Nephron progenitor cell (in vitro differentiated cells): ENCODE measurements around the gene WDR70.
"Not testable (repeated sequence)": the region's sequence is repeated elsewhere in the genome, so short reads cannot be mapped to it uniquely, and the experiment has no call there.

Experiments used
- DNase-seq: peaks from one replicate; pipeline ENCODE4 v3.0.0; 2021
- H3K27ac Mint-ChIP-seq: 2 replicates; pipeline ENCODE4 v1.8.0; 2021; ENCODE audit warnings: mild to moderate bottlenecking, moderate library complexity, mixed read lengths
- H3K27me3 Mint-ChIP-seq: 2 replicates; pipeline ENCODE4 v1.8.0; 2021; ENCODE audit warnings: mild to moderate bottlenecking, low read depth, mixed read lengths; ENCODE audit not compliant: poor library complexity
- H3K36me3 Mint-ChIP-seq: 2 replicates; pipeline ENCODE4 v1.8.0; 2021; ENCODE audit warnings: low read depth, mixed read lengths
- H3K4me1 Mint-ChIP-seq: 2 replicates; pipeline ENCODE4 v1.8.0; 2021; ENCODE audit warnings: mixed read lengths
- H3K4me3 Mint-ChIP-seq: 2 replicates; pipeline ENCODE4 v1.8.0; 2021; ENCODE audit warnings: mild to moderate bottlenecking, moderate library complexity, mixed read lengths
- H3K9me3 Mint-ChIP-seq: 2 replicates; pipeline ENCODE4 v1.8.0; 2021; ENCODE audit warnings: mild to moderate bottlenecking, moderate library complexity, mixed read lengths
- CTCF ChIP-seq: fragments of 200-600 bp; sonication (generic); IDR thresholded peaks from 2 replicates; pipeline ENCODE4 v1.5.0; 2021; ENCODE audit warnings: antibody characterized with exemption

WDR70 gene

GRCh38 chr5:37667846-37668245 is 288.7 kb downstream of the WDR70 start:
- Mint-ChIP-seq H3K4me3 (no peak overlapping the region), H3K9me3 (peaks cover 6% of the 10 kb centered on the region), H3K36me3 (peaks cover 10% of the 10 kb centered on the region), H3K27ac (no peak overlapping the region), H3K4me1 (peaks cover 6% of the 10 kb centered on the region), H3K27me3 (peaks cover 4% of the 10 kb centered on the region)
- no peak for DNase-seq
- no peak for TF ChIP-seq CTCF

- Mint-ChIP-seq H3K9me3 (peaks cover 6% of the 10 kb centered on the region), H3K36me3 (peaks cover 10% of the 10 kb centered on the region), H3K27ac (no peak overlapping the region), H3K4me1 (peaks cover 6% of the 10 kb centered on the region), H3K4me3 (no peak overlapping the region), H3K27me3 (peaks cover 4% of the 10 kb centered on the region)
- DNase-seq, result no peak
- no peak for TF ChIP-seq CTCF
These were observed 289.5 kb downstream of the WDR70 start for GRCh38 chr5:37668524-37669047.

GRCh38 chr5:37672118-37672588 is 293.0 kb downstream of the WDR70 start:
- not testable (repeated sequence) for H3K27ac Mint-ChIP-seq, DNase-seq, H3K4me3 Mint-ChIP-seq, H3K27me3 Mint-ChIP-seq, H3K4me1 Mint-ChIP-seq
- Mint-ChIP-seq H3K36me3 (peaks cover 16% of the 10 kb centered on the region), H3K9me3 (peaks cover 21% of the 10 kb centered on the region)

GRCh38 chr5:37674361-37674760 is 295.2 kb downstream of the WDR70 start:
- H3K27me3 Mint-ChIP-seq, H3K4me1 Mint-ChIP-seq, H3K27ac Mint-ChIP-seq, H3K4me3 Mint-ChIP-seq, DNase-seq: not testable (repeated sequence)
- Mint-ChIP-seq H3K36me3 (peaks cover 19% of the 10 kb centered on the region), H3K9me3 (peaks cover 34% of the 10 kb centered on the region)

GRCh38 chr5:37679326-37679725 is 300.2 kb downstream of the WDR70 start:
- peaks cover 55% of the 10 kb centered on the region for H3K36me3 Mint-ChIP-seq
- not testable (repeated sequence) for H3K27ac Mint-ChIP-seq, H3K27me3 Mint-ChIP-seq, H3K4me3 Mint-ChIP-seq, H3K4me1 Mint-ChIP-seq, DNase-seq
- peaks cover 75% of the 10 kb centered on the region for H3K9me3 Mint-ChIP-seq

- not testable (repeated sequence) for DNase-seq, H3K27me3 Mint-ChIP-seq, H3K4me1 Mint-ChIP-seq, H3K4me3 Mint-ChIP-seq, H3K27ac Mint-ChIP-seq
- H3K9me3 Mint-ChIP-seq, result peaks cover 75% of the 10 kb centered on the region
- peaks cover 57% of the 10 kb centered on the region for H3K36me3 Mint-ChIP-seq
These were observed 300.8 kb downstream of the WDR70 start for GRCh38 chr5:37679903-37680302.

- TF ChIP-seq CTCF, result no peak
- Mint-ChIP-seq H3K36me3 (peaks cover 55% of the 10 kb centered on the region), H3K4me3 (no peak overlapping the region), H3K27ac (no peak overlapping the region), H3K27me3 (no peaks in the 10 kb centered on the region), H3K4me1 (peaks cover 8% of the 10 kb centered on the region), H3K9me3 (peaks cover 57% of the 10 kb centered on the region)
- no peak for DNase-seq
These were observed 304.0 kb downstream of the WDR70 start for GRCh38 chr5:37683072-37683471.

GRCh38 chr5:37685211-37685610 is 306.1 kb downstream of the WDR70 start:
- DNase-seq, result no peak
- no peak for TF ChIP-seq CTCF
- H3K9me3 Mint-ChIP-seq, result peaks cover 55% of the 10 kb centered on the region
- peaks cover 8% of the 10 kb centered on the region for H3K4me1 Mint-ChIP-seq
- H3K27ac Mint-ChIP-seq, result no peak overlapping the region
- H3K4me3 Mint-ChIP-seq, result no peak overlapping the region
- peaks cover 66% of the 10 kb centered on the region for H3K36me3 Mint-ChIP-seq
- H3K27me3 Mint-ChIP-seq, result no peaks in the 10 kb centered on the region
